NCI-H187 (cell line): ENCODE measurements around the gene TRIM7.
"Not testable (repeated sequence)": the region's sequence is repeated elsewhere in the genome, so short reads cannot be mapped to it uniquely, and the experiment has no call there.

ENCODE experiments used
- DNase-seq, 2 experiments: peaks; one replicate each; lab custom pipeline; 2025; lab: John Stamatoyannopoulos, UW

The TRIM7 gene

GRCh38 chr5:181233088-181233800 is 28.2 kb upstream of the TRIM7 start:
- no peak for DNase-seq

DNA sequence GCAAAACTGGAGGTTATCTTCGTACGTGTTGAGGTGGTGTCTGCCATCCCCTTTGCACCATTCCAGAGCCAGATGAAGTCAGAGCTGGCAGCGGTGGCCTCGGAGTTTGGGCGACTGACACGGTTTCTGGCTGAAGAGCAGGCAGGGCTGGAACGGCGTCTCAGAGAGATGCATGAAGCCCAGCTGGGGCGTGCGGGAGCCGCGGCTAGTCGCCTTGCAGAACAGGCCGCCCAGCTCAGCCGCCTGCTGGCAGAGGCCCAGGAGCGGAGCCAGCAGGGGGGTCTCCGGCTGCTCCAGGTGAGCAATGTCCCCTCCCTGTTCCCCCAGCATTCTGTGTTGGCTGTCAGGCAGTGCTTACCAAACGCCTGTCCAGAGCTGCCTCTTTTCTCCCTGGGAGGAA is 27.6 kb upstream of the TRIM7 start:
- no peak for DNase-seq

DNA sequence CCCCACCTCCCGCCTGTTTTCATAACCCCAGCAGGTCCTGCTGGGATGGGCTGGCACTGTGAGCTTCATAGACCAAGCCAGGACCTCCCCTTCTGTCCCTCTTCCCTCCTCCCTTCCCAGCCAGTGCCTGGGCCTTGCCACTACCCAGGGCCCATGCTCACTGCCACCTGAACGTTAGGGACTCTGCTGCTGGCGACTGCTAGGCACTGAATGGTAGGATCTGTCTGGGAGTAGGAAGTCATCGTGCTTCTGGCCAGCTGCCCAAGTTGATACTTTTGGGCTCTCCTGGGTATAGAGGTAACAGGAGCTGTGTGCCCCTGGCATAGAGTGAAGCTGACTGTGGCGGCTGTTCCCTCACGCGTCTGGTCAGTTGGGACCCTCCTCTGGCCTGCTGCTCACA is 26.4 kb upstream of the TRIM7 start:
- DNase-seq: no peak

DNA sequence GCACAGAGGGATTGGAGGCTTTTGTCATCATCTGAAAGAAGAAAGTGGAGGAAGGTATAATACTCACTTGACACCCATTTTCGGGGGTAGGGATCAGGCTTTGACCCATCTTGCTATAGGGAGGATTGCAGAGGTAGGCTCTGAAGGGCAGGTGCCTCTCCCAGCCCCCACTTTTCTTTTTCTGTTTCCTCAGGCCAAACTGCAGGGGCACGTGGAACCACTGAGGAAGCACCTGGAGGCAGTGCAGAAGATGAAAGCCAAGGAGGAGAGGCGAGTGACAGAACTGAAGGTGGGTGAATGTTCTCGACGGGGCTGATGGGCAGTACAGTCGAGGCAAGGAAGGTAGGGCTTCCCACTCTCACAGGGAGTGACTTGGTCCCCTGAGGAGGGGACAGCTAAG is 25.6 kb upstream of the TRIM7 start:
- DNase-seq: no peak

DNA sequence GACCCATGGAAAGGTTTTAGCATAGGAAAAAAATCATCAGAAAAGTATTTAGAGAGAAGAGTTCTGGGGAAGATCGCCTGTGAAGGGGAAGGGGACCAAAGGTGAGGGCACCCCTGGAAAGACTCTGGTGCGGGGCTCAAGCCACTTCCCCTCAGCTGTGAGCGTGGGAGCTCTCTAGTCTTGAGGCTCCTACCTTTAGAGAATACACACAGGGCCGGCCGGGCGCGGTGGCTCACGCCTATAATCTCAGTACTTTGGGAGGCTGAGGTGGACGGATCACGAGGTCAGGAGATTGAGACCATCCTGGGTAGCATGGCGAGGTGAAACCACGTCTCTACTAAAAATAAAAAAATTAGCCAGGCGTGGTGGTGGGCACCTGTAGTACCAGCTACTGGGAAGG is 25.0 kb upstream of the TRIM7 start:
- no peak for DNase-seq

GRCh38 chr5:181224390-181225229 is 19.6 kb upstream of the TRIM7 start:
- DNase-seq: no peak

DNA sequence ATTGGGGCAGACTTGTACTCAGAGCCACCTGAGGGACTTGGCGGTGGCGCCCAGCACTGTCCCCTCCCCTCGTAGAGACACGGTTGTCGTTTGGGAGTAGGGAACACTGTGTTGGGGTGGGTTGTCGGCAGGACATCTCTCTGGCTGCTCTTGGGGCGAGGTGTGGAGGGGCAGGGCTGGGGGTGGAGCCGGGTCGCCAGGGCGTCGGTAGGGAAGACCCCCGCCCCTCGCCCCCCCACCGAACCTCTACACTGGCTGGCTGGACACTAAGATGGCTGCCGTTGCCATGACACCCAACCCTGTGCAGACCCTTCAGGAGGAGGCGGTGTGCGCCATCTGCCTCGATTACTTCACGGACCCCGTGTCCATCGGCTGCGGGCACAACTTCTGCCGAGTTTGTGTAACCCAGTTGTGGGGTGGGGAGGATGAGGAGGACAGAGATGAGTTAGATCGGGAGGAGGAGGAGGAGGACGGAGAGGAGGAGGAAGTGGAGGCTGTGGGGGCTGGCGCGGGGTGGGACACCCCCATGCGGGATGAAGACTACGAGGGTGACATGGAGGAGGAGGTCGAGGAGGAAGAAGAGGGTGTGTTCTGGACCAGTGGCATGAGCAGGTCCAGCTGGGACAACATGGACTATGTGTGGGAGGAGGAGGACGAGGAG is 18.9 kb upstream of the TRIM7 start:
- no peak for DNase-seq

GRCh38 chr5:181223058-181223728 is 18.2 kb upstream of the TRIM7 start, which contains the start of gene TRIM41:
Gene TRIM41, plus strand, starts transcription at chr5:181223281. Its CDS starts 719 bp downstream, at chr5:181224000.
- no peak for DNase-seq

- DNase-seq: no peak
Observed at GRCh38 chr5:181222630-181223057, 17.6 kb upstream of the TRIM7 start.

GRCh38 chr5:181221792-181222629 is 17.0 kb upstream of the TRIM7 start:
- no peak for DNase-seq

GRCh38 chr5:181221105-181221791 is 16.3 kb upstream of the TRIM7 start:
- no peak for DNase-seq

- DNase-seq: no peak
Observed at GRCh38 chr5:181220178-181220515, 15.2 kb upstream of the TRIM7 start.

DNA sequence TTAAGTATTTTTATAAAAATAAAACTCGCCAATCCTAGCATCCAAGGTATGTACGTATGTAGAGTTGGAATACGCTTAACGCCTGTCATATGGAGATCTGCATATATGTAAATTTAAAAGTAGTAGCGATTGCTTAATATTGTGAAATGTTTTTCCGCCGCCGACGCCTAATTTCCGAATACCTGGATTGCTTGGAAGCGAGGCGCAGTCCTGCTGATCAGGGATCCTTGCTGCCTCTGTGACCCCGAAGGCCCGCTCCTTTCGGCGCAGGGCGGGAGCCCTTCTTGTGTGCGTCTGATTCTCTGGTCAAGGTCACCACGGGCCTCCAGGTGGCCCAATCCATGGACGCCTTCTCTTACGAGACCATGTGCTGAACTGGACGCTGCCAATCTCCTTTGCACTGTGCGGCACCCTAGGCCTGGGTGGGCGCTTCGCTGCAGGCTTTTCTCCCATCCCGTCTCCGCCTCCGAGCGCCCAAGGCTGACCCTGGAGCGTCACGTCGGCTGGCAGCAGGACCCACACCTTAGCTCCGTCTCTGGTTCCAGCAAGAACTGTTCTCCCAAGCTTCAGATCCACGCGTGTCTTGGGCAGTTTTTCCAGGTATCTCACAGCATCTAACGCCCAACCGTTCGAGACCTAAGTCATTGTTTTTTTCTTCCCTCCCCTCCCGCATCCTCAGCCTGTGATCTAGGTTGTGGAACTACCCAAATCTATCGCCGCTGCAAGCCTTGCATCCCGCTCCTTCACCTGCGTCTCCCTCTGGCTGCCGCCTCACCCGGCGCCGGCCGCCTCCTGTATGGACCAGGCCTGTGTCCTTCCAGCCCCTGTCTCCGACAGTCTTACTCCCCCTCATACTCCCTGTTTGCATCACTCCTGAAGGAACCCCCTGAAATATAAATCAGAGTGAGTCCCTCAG is 14.5 kb upstream of the TRIM7 start:
- no peak for DNase-seq

DNA sequence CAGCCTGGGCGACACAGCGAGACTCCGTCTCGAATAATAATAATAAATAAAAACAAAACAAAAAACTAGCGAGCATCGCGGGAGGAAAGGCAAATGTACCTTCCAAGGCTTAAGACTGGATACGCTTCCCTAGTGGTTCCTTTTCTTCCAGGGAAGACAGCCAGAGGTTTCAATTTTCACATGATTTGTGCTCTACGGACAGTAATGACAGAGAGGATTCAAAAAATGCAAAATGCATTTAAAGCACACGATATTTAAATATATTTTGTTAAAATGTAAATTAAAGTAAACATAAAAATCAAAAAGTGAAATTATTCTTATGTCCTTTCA is 13.8 kb upstream of the TRIM7 start:
- no peak for DNase-seq

DNA sequence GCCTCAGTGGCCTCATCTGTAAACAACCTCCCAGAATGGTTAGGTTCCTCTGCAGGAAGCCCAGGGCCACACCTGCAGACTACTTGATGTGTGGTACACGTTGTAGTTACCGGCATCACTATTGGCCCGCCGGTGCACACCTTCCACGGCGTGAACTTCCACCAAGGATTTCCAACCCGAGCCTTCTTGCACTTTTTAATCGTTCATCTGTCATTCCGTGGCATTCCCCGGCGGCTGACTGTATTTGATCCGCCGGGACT is 12.7 kb upstream of the TRIM7 start:
- no peak for DNase-seq

- DNase-seq: no peak
Observed at GRCh38 chr5:181217111-181217802, 12.3 kb upstream of the TRIM7 start.

GRCh38 chr5:181215997-181216989 is 11.3 kb upstream of the TRIM7 start:
- no peak for DNase-seq

DNA sequence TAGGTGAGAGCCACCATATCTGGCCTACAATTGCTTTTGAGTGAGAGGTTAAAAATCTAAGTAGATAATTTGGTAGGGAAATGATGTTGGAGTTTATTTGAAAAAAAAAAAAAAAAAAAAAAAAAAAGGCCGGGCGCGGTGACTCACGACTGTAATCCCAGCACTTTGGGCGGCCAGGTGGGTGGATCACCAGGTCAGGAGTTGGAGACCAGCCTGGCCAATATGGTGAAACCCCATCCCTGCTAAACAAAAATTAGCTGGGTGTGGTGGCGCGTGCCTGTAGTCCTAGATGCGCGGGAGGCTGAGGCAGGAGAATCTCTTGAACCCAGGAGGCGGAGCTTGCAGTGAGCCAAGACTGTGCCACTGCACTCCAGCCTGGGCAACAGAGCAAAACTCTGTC is 9.3 kb upstream of the TRIM7 start:
- not testable (repeated sequence) for DNase-seq
